ENCODE data around the gene RGS2. TPM values are rescaled to one million over a fixed set of nuclear protein-coding genes. Genes with fewer than 3 reads are reported as not detected.

RGS2 gene
- total RNA-seq, 2 donors from 2014 or later: 14.1 to 14.2 TPM

DNA sequence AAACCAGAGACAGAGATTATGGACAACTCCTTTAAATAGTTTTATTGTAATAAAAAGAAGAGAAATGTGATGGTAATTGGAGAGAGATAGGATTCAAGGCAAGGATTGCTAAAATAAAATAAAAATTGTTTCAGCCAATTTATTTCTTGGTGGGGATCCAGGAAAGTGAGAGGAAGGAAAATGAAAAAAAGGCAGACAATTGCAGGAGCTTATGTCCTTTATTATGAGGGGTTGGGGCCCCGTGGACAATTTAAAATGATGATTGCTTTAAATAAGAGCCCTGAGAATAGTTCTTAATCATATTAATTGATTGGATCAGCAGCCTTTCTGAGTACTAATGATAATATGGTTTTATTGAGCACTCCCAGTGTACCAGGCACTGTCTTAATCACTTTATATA, 40.2 kb downstream of the RGS2 start:
- Histone ChIP-seq H3K9ac (ENCODE audit: extremely low read depth, low read length, poor library complexity, severe bottlenecking) (no peak overlapping the region), H3K27ac (ENCODE audit: low read depth, low read length) (no peak overlapping the region), H3K9me3 (ENCODE audit: control insufficient read depth, low read length) (no peaks in the 10 kb centered on the region), H3K4me3 (ENCODE audit: low read length) (no peak overlapping the region), H3K27me3 (ENCODE audit: control insufficient read depth, insufficient read depth, low read length, poor library complexity, severe bottlenecking) (no peaks in the 10 kb centered on the region), H3K4me1 (ENCODE audit: control insufficient read depth, insufficient read depth, low read length) (no peaks in the 10 kb centered on the region), H3K36me3 (ENCODE audit: control insufficient read depth, insufficient read depth, low read length) (no peaks in the 10 kb centered on the region)
- DNase-seq: no peak
- H3K4me3 Mint-ChIP-seq: no peak overlapping the region
- no peak for TF ChIP-seq CTCF (conservative IDR thresholded peaks at IDR 0.05)
- H3K27ac Mint-ChIP-seq: no peak overlapping the region
- no peaks in the 10 kb centered on the region for H3K36me3 Mint-ChIP-seq (ENCODE audit: low read depth)
- H3K27me3 Mint-ChIP-seq (ENCODE audit: insufficient read depth): no peaks in the 10 kb centered on the region
- no peaks in the 10 kb centered on the region for H3K9me3 Mint-ChIP-seq
- H3K4me1 Mint-ChIP-seq: peaks cover 15% of the 10 kb centered on the region
- 91% methylated on average over 1 of the region's 1 CpG; no CpG with 5 or more reads in 1 of the 2 experiments for WGBS, 2 experiments (ENCODE audit: insufficient coverage in 1 of 2, insufficient read length in 1 of 2)

GRCh38 chr1:192849442-192849841, 40.6 kb downstream of the RGS2 start:
- Histone ChIP-seq H3K36me3 (ENCODE audit: control insufficient read depth, insufficient read depth, low read length) (no peaks in the 10 kb centered on the region), H3K27me3 (ENCODE audit: control insufficient read depth, insufficient read depth, low read length, poor library complexity, severe bottlenecking) (no peaks in the 10 kb centered on the region), H3K9me3 (ENCODE audit: control insufficient read depth, low read length) (no peaks in the 10 kb centered on the region), H3K27ac (ENCODE audit: low read depth, low read length) (no peak overlapping the region), H3K4me3 (ENCODE audit: low read length) (no peak overlapping the region), H3K4me1 (ENCODE audit: control insufficient read depth, insufficient read depth, low read length) (no peaks in the 10 kb centered on the region), H3K9ac (ENCODE audit: extremely low read depth, low read length, poor library complexity, severe bottlenecking) (no peak overlapping the region)
- TF ChIP-seq CTCF (conservative IDR thresholded peaks at IDR 0.05): no peak
- DNase-seq: no peak
- no peaks in the 10 kb centered on the region for H3K27me3 Mint-ChIP-seq (ENCODE audit: insufficient read depth)
- peaks cover 18% of the 10 kb centered on the region for H3K4me1 Mint-ChIP-seq
- H3K4me3 Mint-ChIP-seq: no peak overlapping the region
- no peak overlapping the region for H3K27ac Mint-ChIP-seq
- peaks cover under 1% of the 10 kb centered on the region for H3K9me3 Mint-ChIP-seq
- 98 to 100% methylated on average over 2 to 3 of the region's 3 CpGs for WGBS, 2 experiments (ENCODE audit: insufficient coverage in 1 of 2, insufficient read length in 1 of 2)
- no peaks in the 10 kb centered on the region for H3K36me3 Mint-ChIP-seq (ENCODE audit: low read depth)

DNA sequence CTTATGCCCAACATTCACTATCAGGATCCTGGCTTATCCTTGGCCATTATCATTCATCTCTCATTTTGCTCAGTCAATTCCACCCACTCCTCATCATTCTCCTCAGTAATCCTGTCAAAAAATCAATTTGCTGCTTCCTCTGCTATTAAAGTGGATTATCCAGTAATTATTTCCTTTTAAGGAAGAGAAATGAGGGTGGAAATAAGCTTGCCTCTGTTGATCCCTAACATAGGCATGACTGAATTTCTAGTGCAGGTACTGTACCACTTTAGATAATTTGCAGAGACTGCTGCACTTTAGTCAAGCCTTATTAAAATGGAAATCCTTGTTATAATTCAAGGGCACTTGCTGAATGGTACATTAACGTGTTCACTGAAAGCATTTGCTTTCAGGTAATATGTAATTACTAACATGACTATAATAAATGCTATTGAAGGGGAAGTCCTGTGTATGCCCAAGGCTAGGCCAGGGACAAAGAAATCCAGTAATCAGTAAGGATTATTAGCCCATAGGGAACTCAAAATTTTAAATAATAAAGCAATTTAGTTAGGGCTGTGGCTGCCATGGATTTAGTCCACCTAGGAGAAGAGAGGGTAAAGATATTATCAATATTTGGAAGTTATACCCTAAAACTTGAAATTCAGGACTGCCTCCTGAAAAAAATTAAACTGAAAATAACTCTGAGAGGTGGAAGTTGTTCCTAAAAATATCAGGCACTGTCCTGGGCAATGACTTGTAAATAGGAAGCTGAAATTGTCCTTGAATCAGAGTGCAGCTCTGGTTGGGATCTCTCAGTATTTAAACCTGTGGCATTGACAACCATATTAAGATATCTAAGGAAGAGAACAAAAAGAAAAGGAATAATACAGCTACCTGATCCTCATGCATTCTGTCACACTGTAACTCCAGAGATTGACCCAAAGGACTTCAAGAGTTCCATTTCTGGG, 43.4 kb downstream of the RGS2 start:
- Histone ChIP-seq H3K27me3 (ENCODE audit: control insufficient read depth, insufficient read depth, low read length, poor library complexity, severe bottlenecking) (no peaks in the 10 kb centered on the region), H3K4me3 (ENCODE audit: low read length) (no peak overlapping the region), H3K9me3 (ENCODE audit: control insufficient read depth, low read length) (no peaks in the 10 kb centered on the region), H3K27ac (ENCODE audit: low read depth, low read length) (no peak overlapping the region), H3K9ac (ENCODE audit: extremely low read depth, low read length, poor library complexity, severe bottlenecking) (no peak overlapping the region), H3K4me1 (ENCODE audit: control insufficient read depth, insufficient read depth, low read length) (no peaks in the 10 kb centered on the region), H3K36me3 (ENCODE audit: control insufficient read depth, insufficient read depth, low read length) (no peaks in the 10 kb centered on the region)
- no peaks in the 10 kb centered on the region for H3K36me3 Mint-ChIP-seq (ENCODE audit: low read depth)
- H3K27me3 Mint-ChIP-seq (ENCODE audit: insufficient read depth): no peaks in the 10 kb centered on the region
- no peak for TF ChIP-seq CTCF (conservative IDR thresholded peaks at IDR 0.05)
- H3K4me3 Mint-ChIP-seq: no peak overlapping the region
- H3K27ac Mint-ChIP-seq: no peak overlapping the region
- H3K4me1 Mint-ChIP-seq: peaks cover 15% of the 10 kb centered on the region
- peaks cover 16% of the 10 kb centered on the region for H3K9me3 Mint-ChIP-seq
- no peak for DNase-seq
- WGBS, 2 experiments (ENCODE audit: insufficient coverage in 1 of 2, insufficient read length in 1 of 2): 0% methylated on average over 1 of the region's 1 CpG; no CpG with 5 or more reads in 1 of the 2 experiments

Data from endodermal cell (in vitro differentiated cells).